ENCODE data around the gene CEP164.

GRCh38 chr11:117421476-117421875, 93.8 kb downstream of the CEP164 start:
- no peak for TF ChIP-seq CREB1 (CRISPR knock-in tag; IDR thresholded peaks at IDR 0.05; ENCODE audit: low read depth)
- no peak for TF ChIP-seq POLR2AphosphoS5 (IDR thresholded peaks at IDR 0.05; ENCODE audit: low read depth)
- no peak for TF ChIP-seq EZH2phosphoT487 (IDR thresholded peaks at IDR 0.05; ENCODE audit: unreplicated experiment)
- TF ChIP-seq CTCF (conservative IDR thresholded peaks at IDR 0.05; ENCODE audit: low read depth in 2 of 2), result no peak
- TF ChIP-seq EZH2 (IDR thresholded peaks at IDR 0.05; ENCODE audit: low read depth, unreplicated experiment), result no peak
